GM10266 (cell line): ENCODE data around the gene ZNF470.

Experiments
- DNase-seq: peaks from one replicate; pipeline ENCODE4 v3.0.0; 2012; ENCODE audit errors: extremely low spot score
- CTCF ChIP-seq: IDR thresholded peaks from 2 replicates; pipeline ENCODE4 v1.5.1; 2012; ENCODE audit warnings: mild to moderate bottlenecking, low read depth; ENCODE audit not compliant: control insufficient read depth, insufficient read depth; ENCODE audit errors: missing control alignments

Gene ZNF470

DNA sequence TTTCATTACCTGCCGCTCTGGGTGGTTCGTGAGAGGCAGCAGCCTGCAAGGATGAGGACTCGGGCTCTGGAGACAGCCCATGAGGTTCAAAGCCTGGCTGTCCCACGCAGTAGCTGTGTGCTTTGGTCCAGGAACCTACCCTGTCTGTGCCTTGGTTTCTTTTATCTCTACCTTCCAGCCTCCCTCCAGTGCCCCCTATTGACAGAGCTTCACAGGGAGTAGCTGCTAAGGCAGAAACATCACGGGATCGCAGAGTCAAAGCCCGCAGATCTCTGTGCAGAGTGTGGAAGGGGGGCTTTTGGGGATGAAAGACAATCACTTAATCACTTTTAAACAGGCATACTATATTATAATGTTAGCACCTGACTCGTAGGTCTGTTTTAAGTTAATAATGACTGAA lies 44.0 kb downstream of the ZNF470 start:
- no peak for TF ChIP-seq CTCF

GRCh38 chr19:56612737-56613136 lies 45.5 kb downstream of the ZNF470 start:
- DNase-seq: no peak

More for the DNA sequence above, 44.0 kb downstream of the ZNF470 start:
- DNase-seq: no peak

DNA sequence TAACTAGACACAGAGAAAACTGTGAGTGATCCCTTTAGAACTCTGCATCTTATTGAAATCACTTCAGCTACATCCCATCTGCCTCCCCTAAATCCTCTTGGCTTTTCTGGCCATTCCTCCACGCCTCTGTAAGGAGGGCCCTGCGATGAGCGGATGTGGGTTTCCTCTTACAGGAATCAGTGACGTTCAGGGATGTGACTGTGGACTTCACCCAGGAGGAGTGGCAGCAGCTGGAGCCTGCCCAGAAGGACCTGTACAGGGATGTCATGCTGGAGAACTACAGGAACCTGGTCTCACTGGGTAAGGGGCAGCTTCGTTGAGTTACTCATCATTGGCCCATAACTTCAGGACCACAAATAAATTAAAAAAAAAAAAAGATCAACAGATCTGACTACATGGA lies 46.4 kb downstream of the ZNF470 start:
- DNase-seq: no peak
- TF ChIP-seq CTCF: no peak

More at GRCh38 chr19:56612737-56613136, 45.5 kb downstream of the ZNF470 start:
- no peak for TF ChIP-seq CTCF

GRCh38 chr19:56617531-56617930 lies 50.3 kb downstream of the ZNF470 start:
- no peak for TF ChIP-seq CTCF
- no peak for DNase-seq

- DNase-seq: no peak
- TF ChIP-seq CTCF: no peak
These were observed 51.9 kb downstream of the ZNF470 start for GRCh38 chr19:56619121-56619520.

DNA sequence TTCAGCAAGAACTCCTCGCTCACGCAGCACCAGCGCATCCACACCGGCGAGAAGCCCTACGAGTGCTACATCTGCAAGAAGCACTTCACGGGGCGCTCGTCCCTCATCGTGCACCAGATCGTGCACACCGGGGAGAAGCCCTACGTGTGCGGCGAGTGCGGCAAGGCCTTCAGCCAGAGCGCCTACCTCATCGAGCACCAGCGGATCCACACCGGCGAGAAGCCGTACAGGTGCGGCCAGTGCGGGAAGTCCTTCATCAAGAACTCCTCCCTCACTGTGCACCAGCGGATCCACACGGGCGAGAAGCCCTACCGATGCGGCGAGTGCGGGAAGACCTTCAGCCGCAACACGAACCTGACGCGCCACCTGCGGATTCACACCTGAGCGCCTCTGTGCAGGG lies 55.1 kb downstream of the ZNF470 start:
- TF ChIP-seq CTCF: no peak
- no peak for DNase-seq

- no peak for TF ChIP-seq CTCF
These were observed 55.7 kb downstream of the ZNF470 start for GRCh38 chr19:56623006-56623405.

More at GRCh38 chr19:56623006-56623405, 55.7 kb downstream of the ZNF470 start:
- DNase-seq: no peak
